Uterus (tissue), 4 donors: ENCODE results near the gene LSR. TPM values are rescaled to one million over a fixed set of nuclear protein-coding genes. Genes with fewer than 3 reads are reported as not detected.
A peak's percentile ranks its signal among the peaks of the same experiment; 100 is the strongest.

Experiments used
- DNase-seq, 2 donors: peaks; one replicate each; pipeline ENCODE4 v3.0.0-alpha.2; 2019 to 2020
- H3K27ac ChIP-seq, 2 donors: fragments of 200-600 bp; sonication (generic); 1 replicate in 1 of 2; 2 replicates in 1 of 2; pipeline ENCODE4 v1.5.1; 2016 to 2018
- H3K27me3 ChIP-seq, 2 donors: fragments of 200-600 bp; sonication (generic); one replicate each; pipeline ENCODE4 v1.5.1; 2018 to 2019; ENCODE audit warnings: control low read depth in 1 of 2
- H3K36me3 ChIP-seq, 2 donors: fragments of 200-600 bp; sonication (generic); one replicate each; pipeline ENCODE4 v1.5.1; 2019; ENCODE audit warnings: control low read depth in 1 of 2
- H3K4me1 ChIP-seq, 2 donors: fragments of 200-600 bp; sonication (generic); one replicate each; pipeline ENCODE4 v1.5.1; 2018 to 2019; ENCODE audit warnings: control low read depth in 1 of 2
- H3K4me3 ChIP-seq, 2 donors: fragments of 200-600 bp; sonication (generic); 1 replicate in 1 of 2; 2 replicates in 1 of 2; pipeline ENCODE4 v1.5.1; 2018 to 2019; ENCODE audit warnings: mild to moderate bottlenecking in 1 of 2
- H3K9me3 ChIP-seq, 2 donors: fragments of 200-600 bp; sonication (generic); one replicate each; pipeline ENCODE4 v1.5.1; 2019; ENCODE audit warnings: control low read depth in 1 of 2
- CTCF ChIP-seq, 4 experiments: fragments of 200-600 bp in 2 of 4; fragments of 450-650 bp in 2 of 4; sonication (generic) in 2 of 4; IDR thresholded peaks; one replicate each; pipeline ENCODE4 v1.5.1; 2016 to 2019; ENCODE audit warnings: antibody characterized with exemption in 4 of 4, mild to moderate bottlenecking in 2 of 4, moderate library complexity in 1 of 4
- POLR2A ChIP-seq, 2 donors: fragments of 450-650 bp; IDR thresholded peaks; one replicate each; pipeline ENCODE4 v1.6.1; 2016; ENCODE audit warnings: antibody characterized with exemption in 2 of 2, mild to moderate bottlenecking in 1 of 2, moderate library complexity in 1 of 2
- intact Hi-C: fragments of 100-400 bp; cut with DNase I; formaldehyde crosslinking; loops from one replicate; pipeline ENCODE4 v1.15.1; 2023; ENCODE audit warnings: low total_unique reads
- total RNA-seq, 4 donors: library from RNA; depleted of rRNA in 3 of 4; stranded (reverse); fragments of >200 nt in 3 of 4; gene quantifications; one replicate each; pipeline versions ENCODE4 v1.1.0 to v1.2.4, GENCODE V29; 2014 to 2023
- donor health status: DM: yes; HTN: yes; CAD: no.

LSR gene
- total RNA-seq, 4 donors from 2014 or later = 7.3 to 37.8 (median 20.2) TPM

- TF ChIP-seq CTCF (IDR thresholded peaks at IDR 0.05) (no peak), POLR2A (IDR thresholded peaks at IDR 0.05) (no peak)
- intact Hi-C loops = no loop called here
These were observed 37.1 kb upstream of the LSR start for GRCh38 chr19:35211545-35212230.

GRCh38 chr19:35212241-35212640 lies 36.6 kb upstream of the LSR start:
- Histone ChIP-seq H3K4me1 (no peaks in the 10 kb centered on the region), H3K4me3 (no peak overlapping the region), H3K27ac (peak overlapping the region in 1 of 2 donors; percentile 30), H3K27me3 (no peaks in the 10 kb centered on the region), H3K36me3 (no peaks in the 10 kb centered on the region), H3K9me3 (no peaks in the 10 kb centered on the region)
- DNase-seq = no peak
- TF ChIP-seq POLR2A (IDR thresholded peaks at IDR 0.05) (no peak), CTCF (IDR thresholded peaks at IDR 0.05) (no peak)
- intact Hi-C loops = no loop called here

More at GRCh38 chr19:35211545-35212230, 37.1 kb upstream of the LSR start:
- H3K27ac ChIP-seq = peak overlapping the region in 1 of 2 donors; percentile 30
- peak; percentile 23 to 48 for DNase-seq
- H3K4me3 ChIP-seq = no peak overlapping the region
- no peaks in the 10 kb centered on the region for H3K9me3 ChIP-seq
- H3K27me3 ChIP-seq = no peaks in the 10 kb centered on the region
- no peaks in the 10 kb centered on the region for H3K36me3 ChIP-seq
- no peaks in the 10 kb centered on the region for H3K4me1 ChIP-seq

GRCh38 chr19:35213663-35214632 lies 34.9 kb upstream of the LSR start:
- Histone ChIP-seq H3K4me1 (no peaks in the 10 kb centered on the region), H3K9me3 (no peaks in the 10 kb centered on the region), H3K27ac (peak overlapping the region; percentile 66 to 69), H3K4me3 (no peak overlapping the region), H3K36me3 (no peaks in the 10 kb centered on the region), H3K27me3 (no peaks in the 10 kb centered on the region)
- TF ChIP-seq CTCF (IDR thresholded peaks at IDR 0.05) = no peak
- TF ChIP-seq POLR2A (IDR thresholded peaks at IDR 0.05) = no peak
- peak; percentile 28 to 81 for DNase-seq
- intact Hi-C loops = no loop called here

GRCh38 chr19:35214766-35215422 lies 33.9 kb upstream of the LSR start:
- H3K4me1 ChIP-seq = no peaks in the 10 kb centered on the region
- TF ChIP-seq CTCF (IDR thresholded peaks at IDR 0.05) = no peak
- TF ChIP-seq POLR2A (IDR thresholded peaks at IDR 0.05) = no peak
- DNase-seq = no peak
- H3K9me3 ChIP-seq = no peaks in the 10 kb centered on the region
- H3K4me3 ChIP-seq = no peak overlapping the region
- no peaks in the 10 kb centered on the region for H3K27me3 ChIP-seq
- intact Hi-C loops = no loop called here
- no peaks in the 10 kb centered on the region for H3K36me3 ChIP-seq
- peak overlapping the region in 1 of 2 donors; percentile 61 for H3K27ac ChIP-seq
